K562 (cell line): Measurements from ENCODE around the gene AHCYL1. TPM values are rescaled to one million over a fixed set of nuclear protein-coding genes. Genes with fewer than 3 reads are reported as not detected.

Source experiments
- ARID1B ChIP-seq: fragments of 450-650 bp; IDR thresholded peaks from 2 replicates; pipeline ENCODE4 v1.6.1; 2016; ENCODE audit warnings: antibody characterized with exemption, mild to moderate bottlenecking, inconsistent platforms
- BRCA1 ChIP-seq, 2 experiments: fragments of 450-650 bp in 1 of 2; sonication (generic) in 1 of 2; formaldehyde crosslinking in 1 of 2; IDR thresholded peaks; 2 replicates each; pipeline versions ENCODE4 v1.5.0 to v1.6.1; 2017 to 2020; ENCODE audit warnings: mild to moderate bottlenecking in 1 of 2, missing genetic modification reagents in 1 of 2
- HDAC1 ChIP-seq, 2 experiments: fragments of 450-650 bp; IDR thresholded peaks; 2 replicates each; pipeline ENCODE4 v1.6.1; 2016 to 2017; ENCODE audit warnings: inconsistent platforms in 1 of 2, mild to moderate bottlenecking in 1 of 2, moderate library complexity in 1 of 2
- JUN ChIP-seq, 2 experiments: sonication (generic) in 1 of 2; formaldehyde crosslinking in 1 of 2; IDR thresholded peaks; 2 replicates each; pipeline versions ENCODE4 v1.6.1 to v1.8.0; 2012 to 2022; ENCODE audit warnings: borderline replicate concordance in 2 of 2, mild to moderate bottlenecking in 2 of 2, improper control_type of control experiment in 1 of 2, low read depth in 1 of 2, low read length in 1 of 2, missing genetic modification reagents in 1 of 2
- MEIS2 ChIP-seq: fragments of 450-650 bp; IDR thresholded peaks from 2 replicates; pipeline ENCODE4 v1.6.1; 2014; ENCODE audit warnings: mild to moderate bottlenecking; ENCODE audit not compliant: partially characterized antibody
- NBN ChIP-seq: fragments of 450-650 bp; IDR thresholded peaks from 2 replicates; pipeline ENCODE4 v1.6.1; 2016; ENCODE audit warnings: low read depth, mild to moderate bottlenecking
- NCOA1 ChIP-seq: fragments of 450-650 bp; IDR thresholded peaks from 2 replicates; pipeline ENCODE4 v1.6.1; 2016; ENCODE audit warnings: low read depth
- OTX1 ChIP-seq: fragments of 450-650 bp; formaldehyde crosslinking; IDR thresholded peaks from 2 replicates; pipeline ENCODE4 v1.4.0; 2022; ENCODE audit warnings: mild to moderate bottlenecking
- PRPF4 ChIP-seq: fragments of 200-400 bp; formaldehyde crosslinking; IDR thresholded peaks from one replicate; pipeline ENCODE4 v1.6.1; 2017; ENCODE audit warnings: low read length, low read depth, mild to moderate bottlenecking; ENCODE audit not compliant: insufficient read depth, poor library complexity, severe bottlenecking
- TCF7 ChIP-seq: sonication (generic); IDR thresholded peaks from 2 replicates; pipeline ENCODE4 v1.6.1; 2016; ENCODE audit warnings: antibody characterized with exemption, borderline replicate concordance
- ZNF431 ChIP-seq: sonication (generic); formaldehyde crosslinking; IDR thresholded peaks from 2 replicates; pipeline ENCODE4 v1.8.0; 2022; ENCODE audit warnings: mild to moderate bottlenecking, missing genetic modification reagents
- ZNF584 ChIP-seq: fragments of 200-800 bp; sonication (Bioruptor generic); IDR thresholded peaks from 2 replicates; pipeline ENCODE4 v1.6.1; 2016; ENCODE audit warnings: low read depth, mild to moderate bottlenecking, missing genetic modification characterization, missing compliant biosample characterization
- ZNF707 ChIP-seq: fragments of 250-450 bp; sonication (Bioruptor Pico); conservative IDR thresholded peaks from 2 replicates; pipeline ENCODE4 v1.8.0; 2022; ENCODE audit warnings: inconsistent platforms, mild to moderate bottlenecking, moderate library complexity
- polyA plus RNA-seq, 8 experiments: library from polyadenylated mRNA; depleted of rRNA in 4 of 8; stranded (reverse) in 5 of 8; unstranded in 3 of 8; fragments of >200 nt; fragmentation: Nextera tagmentation in 2 of 8; fragmentation: Illumina TruSeq in 1 of 8; extraction: Ambion mirVana in 2 of 8; extraction: Trizol in 1 of 8; gene quantifications; 2 replicates each; pipeline versions ENCODE4 v1.2.1 to v1.2.3, GENCODE V29; 2011 to 2014; ENCODE audit warnings: inconsistent platforms in 1 of 8, missing spikeins in 1 of 8
- total RNA-seq, 7 experiments: library from RNA; depleted of rRNA in 6 of 7; stranded (reverse); fragments of >200 nt in 6 of 7; fragmentation: Illumina TruSeq in 2 of 7; extraction: Trizol in 2 of 7; gene quantifications; 2 replicates each; pipeline versions ENCODE4 v1.2.1 to v1.2.3, GENCODE V29; 2011 to 2021; ENCODE audit warnings: low replicate concordance in 1 of 7
- TF ChIP-seq, protein P1 (sequence below): fragments of 250-450 bp; sonication (Bioruptor Pico); IDR thresholded peaks from 2 replicates; pipeline ENCODE4 v1.4.0; 2020; ENCODE audit warnings: mild to moderate bottlenecking, moderate library complexity, borderline replicate concordance
- TF ChIP-seq, protein P2 (sequence below): fragments of 250-450 bp; sonication (Bioruptor Pico); IDR thresholded peaks from 2 replicates; pipeline ENCODE4 v1.8.0; 2021; ENCODE audit warnings: mild to moderate bottlenecking, moderate library complexity
- TF ChIP-seq, protein P3 (sequence below): fragments of 450-650 bp; formaldehyde crosslinking; conservative IDR thresholded peaks from 2 replicates; pipeline ENCODE4 v1.4.0; 2022; ENCODE audit warnings: mild to moderate bottlenecking, missing genetic modification characterization
- TF ChIP-seq, protein P4 (sequence below), 2 experiments: fragments of 450-650 bp; IDR thresholded peaks; 2 replicates each; pipeline ENCODE4 v1.6.1; 2018; ENCODE audit warnings: mild to moderate bottlenecking in 2 of 2, low read depth in 1 of 2; ENCODE audit not compliant: partially characterized antibody in 2 of 2

AHCYL1 gene
- total and polyA plus RNA-seq, 9 of the 15 experiments (the other 6 are each of a cell fraction or from before 2014, with no cell fraction given) = 27.3 to 118 (median 44.5) TPM

DNA sequence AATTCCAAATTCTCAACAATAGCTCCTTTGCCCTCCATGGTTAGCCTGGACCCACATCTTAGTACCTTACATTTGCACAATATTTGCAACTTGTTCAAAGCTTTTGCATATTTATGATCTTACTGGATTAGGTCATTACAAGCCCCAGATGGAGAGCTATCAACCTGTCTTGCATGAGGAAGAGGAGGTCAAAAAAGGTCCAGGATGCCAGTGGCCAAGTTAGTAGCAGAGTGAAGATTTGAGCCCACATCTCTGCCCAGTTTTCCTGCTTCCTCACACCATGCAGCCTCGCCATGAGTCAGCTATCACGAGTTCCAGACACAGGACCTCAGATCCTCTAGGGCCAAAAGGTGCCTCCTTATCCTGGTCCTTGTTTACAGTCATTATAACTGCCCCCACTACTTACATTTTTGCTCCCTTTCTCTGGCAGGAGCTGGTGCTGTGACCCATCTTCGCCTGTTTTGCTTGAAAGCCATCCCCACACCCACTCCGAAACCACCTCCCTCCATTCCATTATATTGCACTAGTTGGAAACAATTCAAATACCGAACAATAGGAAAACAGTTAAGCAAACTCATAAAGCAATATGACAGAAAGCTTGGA, 5.0 kb upstream of the AHCYL1 start (continued):
- TF ChIP-seq PRPF4 (no peak), ZNF431 (CRISPR knock-in tag) (no peak), ZNF584 (peak; percentile 95; the same call in 1 of the 2 replicates), TCF7 (no peak), NCOA1 (peak; percentile 72; the same call in 1 of the 2 replicates), OTX1 (no peak), HDAC1 (IDR thresholded peaks at IDR 0.05) (peak in 1 of 2 experiments; percentile 85; a peak in 2 of 4 replicates), MEIS2 (no peak), NBN (peak; percentile 65; the same call in 1 of the 2 replicates), ZNF707 (CRISPR knock-in tag) (peak; percentile 75), ARID1B (peak; percentile 92), BRCA1 (IDR thresholded peaks at IDR 0.05) (no peak), BRCA1 (CRISPR knock-in tag; IDR thresholded peaks at IDR 0.05) (no peak), JUN (IDR thresholded peaks at IDR 0.05; ENCODE audit: borderline replicate concordance, low read depth, low read length) (peak; percentile 90), JUN (CRISPR knock-in tag; IDR thresholded peaks at IDR 0.05; ENCODE audit: borderline replicate concordance) (0 out of 2 replicates have a peak, but pooled peaks have one; percentile 46)
- TF ChIP-seq, protein P1, sequence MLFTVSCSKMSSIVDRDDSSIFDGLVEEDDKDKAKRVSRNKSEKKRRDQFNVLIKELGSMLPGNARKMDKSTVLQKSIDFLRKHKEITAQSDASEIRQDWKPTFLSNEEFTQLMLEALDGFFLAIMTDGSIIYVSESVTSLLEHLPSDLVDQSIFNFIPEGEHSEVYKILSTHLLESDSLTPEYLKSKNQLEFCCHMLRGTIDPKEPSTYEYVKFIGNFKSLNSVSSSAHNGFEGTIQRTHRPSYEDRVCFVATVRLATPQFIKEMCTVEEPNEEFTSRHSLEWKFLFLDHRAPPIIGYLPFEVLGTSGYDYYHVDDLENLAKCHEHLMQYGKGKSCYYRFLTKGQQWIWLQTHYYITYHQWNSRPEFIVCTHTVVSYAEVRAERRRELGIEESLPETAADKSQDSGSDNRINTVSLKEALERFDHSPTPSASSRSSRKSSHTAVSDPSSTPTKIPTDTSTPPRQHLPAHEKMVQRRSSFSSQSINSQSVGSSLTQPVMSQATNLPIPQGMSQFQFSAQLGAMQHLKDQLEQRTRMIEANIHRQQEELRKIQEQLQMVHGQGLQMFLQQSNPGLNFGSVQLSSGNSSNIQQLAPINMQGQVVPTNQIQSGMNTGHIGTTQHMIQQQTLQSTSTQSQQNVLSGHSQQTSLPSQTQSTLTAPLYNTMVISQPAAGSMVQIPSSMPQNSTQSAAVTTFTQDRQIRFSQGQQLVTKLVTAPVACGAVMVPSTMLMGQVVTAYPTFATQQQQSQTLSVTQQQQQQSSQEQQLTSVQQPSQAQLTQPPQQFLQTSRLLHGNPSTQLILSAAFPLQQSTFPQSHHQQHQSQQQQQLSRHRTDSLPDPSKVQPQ (CRISPR knock-in tag) = peak; percentile 8; the same call in 1 of the 2 replicates
- TF ChIP-seq, protein P2, sequence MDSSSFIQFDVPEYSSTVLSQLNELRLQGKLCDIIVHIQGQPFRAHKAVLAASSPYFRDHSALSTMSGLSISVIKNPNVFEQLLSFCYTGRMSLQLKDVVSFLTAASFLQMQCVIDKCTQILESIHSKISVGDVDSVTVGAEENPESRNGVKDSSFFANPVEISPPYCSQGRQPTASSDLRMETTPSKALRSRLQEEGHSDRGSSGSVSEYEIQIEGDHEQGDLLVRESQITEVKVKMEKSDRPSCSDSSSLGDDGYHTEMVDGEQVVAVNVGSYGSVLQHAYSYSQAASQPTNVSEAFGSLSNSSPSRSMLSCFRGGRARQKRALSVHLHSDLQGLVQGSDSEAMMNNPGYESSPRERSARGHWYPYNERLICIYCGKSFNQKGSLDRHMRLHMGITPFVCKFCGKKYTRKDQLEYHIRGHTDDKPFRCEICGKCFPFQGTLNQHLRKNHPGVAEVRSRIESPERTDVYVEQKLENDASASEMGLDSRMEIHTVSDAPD (CRISPR knock-in tag) = no peak
- TF ChIP-seq, protein P3, sequence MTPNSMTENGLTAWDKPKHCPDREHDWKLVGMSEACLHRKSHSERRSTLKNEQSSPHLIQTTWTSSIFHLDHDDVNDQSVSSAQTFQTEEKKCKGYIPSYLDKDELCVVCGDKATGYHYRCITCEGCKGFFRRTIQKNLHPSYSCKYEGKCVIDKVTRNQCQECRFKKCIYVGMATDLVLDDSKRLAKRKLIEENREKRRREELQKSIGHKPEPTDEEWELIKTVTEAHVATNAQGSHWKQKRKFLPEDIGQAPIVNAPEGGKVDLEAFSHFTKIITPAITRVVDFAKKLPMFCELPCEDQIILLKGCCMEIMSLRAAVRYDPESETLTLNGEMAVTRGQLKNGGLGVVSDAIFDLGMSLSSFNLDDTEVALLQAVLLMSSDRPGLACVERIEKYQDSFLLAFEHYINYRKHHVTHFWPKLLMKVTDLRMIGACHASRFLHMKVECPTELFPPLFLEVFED (CRISPR knock-in tag) = no peak
- TF ChIP-seq, protein P4, sequence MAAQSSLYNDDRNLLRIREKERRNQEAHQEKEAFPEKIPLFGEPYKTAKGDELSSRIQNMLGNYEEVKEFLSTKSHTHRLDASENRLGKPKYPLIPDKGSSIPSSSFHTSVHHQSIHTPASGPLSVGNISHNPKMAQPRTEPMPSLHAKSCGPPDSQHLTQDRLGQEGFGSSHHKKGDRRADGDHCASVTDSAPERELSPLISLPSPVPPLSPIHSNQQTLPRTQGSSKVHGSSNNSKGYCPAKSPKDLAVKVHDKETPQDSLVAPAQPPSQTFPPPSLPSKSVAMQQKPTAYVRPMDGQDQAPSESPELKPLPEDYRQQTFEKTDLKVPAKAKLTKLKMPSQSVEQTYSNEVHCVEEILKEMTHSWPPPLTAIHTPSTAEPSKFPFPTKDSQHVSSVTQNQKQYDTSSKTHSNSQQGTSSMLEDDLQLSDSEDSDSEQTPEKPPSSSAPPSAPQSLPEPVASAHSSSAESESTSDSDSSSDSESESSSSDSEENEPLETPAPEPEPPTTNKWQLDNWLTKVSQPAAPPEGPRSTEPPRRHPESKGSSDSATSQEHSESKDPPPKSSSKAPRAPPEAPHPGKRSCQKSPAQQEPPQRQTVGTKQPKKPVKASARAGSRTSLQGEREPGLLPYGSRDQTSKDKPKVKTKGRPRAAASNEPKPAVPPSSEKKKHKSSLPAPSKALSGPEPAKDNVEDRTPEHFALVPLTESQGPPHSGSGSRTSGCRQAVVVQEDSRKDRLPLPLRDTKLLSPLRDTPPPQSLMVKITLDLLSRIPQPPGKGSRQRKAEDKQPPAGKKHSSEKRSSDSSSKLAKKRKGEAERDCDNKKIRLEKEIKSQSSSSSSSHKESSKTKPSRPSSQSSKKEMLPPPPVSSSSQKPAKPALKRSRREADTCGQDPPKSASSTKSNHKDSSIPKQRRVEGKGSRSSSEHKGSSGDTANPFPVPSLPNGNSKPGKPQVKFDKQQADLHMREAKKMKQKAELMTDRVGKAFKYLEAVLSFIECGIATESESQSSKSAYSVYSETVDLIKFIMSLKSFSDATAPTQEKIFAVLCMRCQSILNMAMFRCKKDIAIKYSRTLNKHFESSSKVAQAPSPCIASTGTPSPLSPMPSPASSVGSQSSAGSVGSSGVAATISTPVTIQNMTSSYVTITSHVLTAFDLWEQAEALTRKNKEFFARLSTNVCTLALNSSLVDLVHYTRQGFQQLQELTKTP (IDR thresholded peaks at IDR 0.05; ENCODE audit: low read depth in 1 of 2, partially characterized antibody in 2 of 2) = peak in 1 of 2 experiments; percentile 35
